ENCODE measurements around the gene HLF.

The HLF gene

DNA sequence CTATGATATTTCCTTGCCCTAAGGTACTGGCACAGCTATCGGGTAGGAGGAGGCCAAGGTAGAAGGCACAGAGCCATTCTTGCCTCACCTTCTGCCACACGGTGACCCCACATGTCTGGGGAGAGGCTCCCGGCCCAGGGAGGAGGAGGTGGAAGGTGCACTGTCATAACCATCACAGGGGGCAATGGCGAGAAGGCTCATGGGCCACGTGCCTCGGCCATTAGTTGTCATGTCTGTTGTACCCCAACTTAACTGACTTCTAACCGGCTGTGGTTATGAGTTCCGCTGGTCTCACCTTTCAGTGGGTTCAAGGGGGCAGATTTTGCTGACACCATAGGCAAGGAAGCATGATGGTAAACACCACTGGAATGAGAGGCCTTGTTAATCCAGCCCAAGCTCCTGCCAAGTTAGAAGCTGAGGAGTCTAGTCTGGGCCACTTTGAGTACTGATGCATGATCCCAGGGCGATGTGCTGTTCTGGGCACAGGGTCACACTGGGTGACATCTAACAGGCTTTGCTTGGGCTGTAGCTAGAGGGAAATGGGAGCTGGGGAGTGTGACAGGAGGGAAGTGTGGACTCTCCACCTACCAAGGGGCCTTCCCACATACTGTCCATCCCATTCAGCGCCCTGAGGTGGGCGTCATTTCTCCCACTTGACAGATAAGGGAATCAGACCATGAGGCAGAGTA lies 39.6 kb downstream of the HLF start:
- H3K27ac ChIP-seq, result no peak overlapping the region

DNA sequence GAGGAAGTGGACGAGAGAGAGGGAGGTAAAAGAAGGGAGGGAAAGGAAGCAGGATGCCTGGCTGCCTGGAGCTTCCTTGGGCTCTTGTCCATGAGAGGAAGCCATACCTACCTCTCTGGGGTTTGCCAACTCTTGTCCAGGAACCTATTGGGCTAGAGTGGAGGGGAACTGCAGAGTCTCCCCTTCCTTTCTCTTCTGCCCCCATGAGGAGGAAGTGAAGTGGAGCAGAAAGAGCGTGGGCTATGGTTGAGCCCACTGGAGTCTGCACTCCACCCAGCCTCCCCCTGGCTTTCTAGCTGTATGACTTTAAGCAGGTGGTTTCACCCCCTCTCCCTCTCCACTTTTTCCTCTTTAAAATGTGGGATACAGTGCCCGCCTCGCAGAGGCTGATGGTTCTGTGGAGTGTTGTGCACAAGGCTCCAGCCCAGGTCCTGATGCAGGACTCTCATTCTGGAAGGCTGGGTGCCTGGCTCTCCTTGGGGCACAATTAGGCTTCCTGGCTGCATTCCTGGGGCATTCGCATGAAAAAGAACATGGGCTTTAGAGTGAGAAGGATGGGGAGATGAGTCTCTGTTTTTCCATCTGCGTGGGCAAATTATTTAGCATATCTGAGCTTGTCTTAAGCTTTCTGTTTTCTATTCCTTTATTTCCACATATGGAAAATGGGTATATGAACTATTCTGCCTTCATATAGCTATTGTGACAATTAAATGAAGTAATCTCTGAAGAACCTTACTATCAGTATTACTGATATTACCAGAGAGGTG lies 40.7 kb downstream of the HLF start:
- Histone ChIP-seq H3K4me3 (ENCODE audit: low read depth in 1 of 2, low read length in 1 of 2) (no peak overlapping the region), H3K36me3 (no peaks in the 10 kb centered on the region), H3K9me3 (no peaks in the 10 kb centered on the region), H3K4me1 (ENCODE audit: control insufficient read depth in 1 of 2, insufficient read depth in 1 of 2, low read depth in 1 of 2, low read length in 1 of 2) (no peaks in the 10 kb centered on the region), H3K27ac (no peak overlapping the region), H3K27me3 (no peaks in the 10 kb centered on the region)
- TF ChIP-seq, protein P1, sequence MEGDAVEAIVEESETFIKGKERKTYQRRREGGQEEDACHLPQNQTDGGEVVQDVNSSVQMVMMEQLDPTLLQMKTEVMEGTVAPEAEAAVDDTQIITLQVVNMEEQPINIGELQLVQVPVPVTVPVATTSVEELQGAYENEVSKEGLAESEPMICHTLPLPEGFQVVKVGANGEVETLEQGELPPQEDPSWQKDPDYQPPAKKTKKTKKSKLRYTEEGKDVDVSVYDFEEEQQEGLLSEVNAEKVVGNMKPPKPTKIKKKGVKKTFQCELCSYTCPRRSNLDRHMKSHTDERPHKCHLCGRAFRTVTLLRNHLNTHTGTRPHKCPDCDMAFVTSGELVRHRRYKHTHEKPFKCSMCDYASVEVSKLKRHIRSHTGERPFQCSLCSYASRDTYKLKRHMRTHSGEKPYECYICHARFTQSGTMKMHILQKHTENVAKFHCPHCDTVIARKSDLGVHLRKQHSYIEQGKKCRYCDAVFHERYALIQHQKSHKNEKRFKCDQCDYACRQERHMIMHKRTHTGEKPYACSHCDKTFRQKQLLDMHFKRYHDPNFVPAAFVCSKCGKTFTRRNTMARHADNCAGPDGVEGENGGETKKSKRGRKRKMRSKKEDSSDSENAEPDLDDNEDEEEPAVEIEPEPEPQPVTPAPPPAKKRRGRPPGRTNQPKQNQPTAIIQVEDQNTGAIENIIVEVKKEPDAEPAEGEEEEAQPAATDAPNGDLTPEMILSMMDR (IDR thresholded peaks at IDR 0.05), result no peak

More for the DNA sequence above, 39.6 kb downstream of the HLF start:
- no peak overlapping the region for H3K4me3 ChIP-seq (ENCODE audit: low read depth in 1 of 2, low read length in 1 of 2)
- no peaks in the 10 kb centered on the region for H3K9me3 ChIP-seq
- TF ChIP-seq, protein P1 (IDR thresholded peaks at IDR 0.05), result no peak
- no peaks in the 10 kb centered on the region for H3K4me1 ChIP-seq (ENCODE audit: control insufficient read depth in 1 of 2, insufficient read depth in 1 of 2, low read depth in 1 of 2, low read length in 1 of 2)
- H3K27me3 ChIP-seq, result no peaks in the 10 kb centered on the region
- H3K36me3 ChIP-seq, result no peaks in the 10 kb centered on the region

DNA sequence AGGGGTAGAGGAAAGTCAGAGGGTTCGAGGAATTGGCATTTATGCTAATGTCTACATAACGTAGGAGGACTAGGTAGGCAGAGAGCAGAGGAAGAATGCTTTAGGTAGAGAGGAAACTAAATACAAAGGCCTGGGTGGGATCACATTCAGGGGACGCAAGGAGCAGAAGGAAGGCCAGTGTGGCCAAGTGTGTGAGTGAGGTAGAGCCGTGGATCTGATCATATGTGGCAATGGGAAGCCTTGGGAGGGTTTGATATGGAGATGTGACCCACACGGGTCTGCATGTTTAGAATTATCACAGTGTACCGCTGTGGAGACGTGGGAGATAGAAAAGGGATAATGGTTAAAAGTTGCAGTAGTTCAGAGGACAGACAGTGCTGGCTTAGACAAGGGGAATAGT lies 43.1 kb downstream of the HLF start:
- TF ChIP-seq, protein P1 (IDR thresholded peaks at IDR 0.05), result no peak

DNA sequence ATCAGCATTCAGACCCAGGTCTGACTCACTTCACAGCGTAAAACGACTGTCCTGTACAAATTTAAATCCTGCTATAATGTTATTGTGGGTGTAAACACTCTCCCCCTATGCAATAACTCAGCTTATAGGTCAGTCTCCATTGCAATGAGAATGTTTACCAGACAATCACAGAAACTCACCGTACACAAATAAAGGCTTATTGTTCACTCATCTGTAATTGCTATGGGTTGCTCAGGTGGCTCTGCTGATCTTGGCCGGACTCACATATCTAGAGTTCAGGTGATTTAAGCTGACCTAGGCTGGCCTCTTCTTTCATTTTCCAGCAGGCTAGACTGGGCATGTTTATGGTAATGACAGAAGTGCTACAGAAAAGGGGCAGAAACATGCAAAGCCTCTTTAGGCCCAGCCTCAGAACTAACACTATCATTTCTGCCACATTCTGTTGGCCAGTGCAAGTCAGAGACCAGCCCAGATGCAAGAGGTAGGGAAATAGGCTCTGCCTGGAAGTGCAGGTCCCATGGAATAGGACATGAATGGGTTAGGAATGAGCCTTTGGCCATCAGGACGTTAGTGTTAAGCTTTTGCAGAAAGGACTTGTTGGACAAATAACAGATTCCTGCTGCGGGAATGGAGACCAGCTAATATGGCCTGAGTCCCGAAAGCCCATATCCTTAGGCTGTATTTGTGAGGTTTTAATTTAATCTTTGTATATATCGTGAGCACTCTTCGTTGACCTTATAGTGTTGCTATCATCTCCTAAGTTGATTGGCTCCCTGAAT lies 44.0 kb downstream of the HLF start:
- TF ChIP-seq, protein P1 (IDR thresholded peaks at IDR 0.05), result no peak
- Histone ChIP-seq H3K36me3 (no peaks in the 10 kb centered on the region), H3K27ac (no peak overlapping the region), H3K9me3 (no peaks in the 10 kb centered on the region), H3K4me1 (ENCODE audit: control insufficient read depth in 1 of 2, insufficient read depth in 1 of 2, low read depth in 1 of 2, low read length in 1 of 2) (no peaks in the 10 kb centered on the region), H3K27me3 (no peaks in the 10 kb centered on the region), H3K4me3 (ENCODE audit: low read depth in 1 of 2, low read length in 1 of 2) (no peak overlapping the region)

More for the DNA sequence above, 43.1 kb downstream of the HLF start:
- no peak overlapping the region for H3K27ac ChIP-seq
- no peaks in the 10 kb centered on the region for H3K9me3 ChIP-seq
- H3K36me3 ChIP-seq, result no peaks in the 10 kb centered on the region
- no peak overlapping the region for H3K4me3 ChIP-seq (ENCODE audit: low read depth in 1 of 2, low read length in 1 of 2)
- H3K27me3 ChIP-seq, result no peaks in the 10 kb centered on the region
- H3K4me1 ChIP-seq (ENCODE audit: control insufficient read depth in 1 of 2, insufficient read depth in 1 of 2, low read depth in 1 of 2, low read length in 1 of 2), result no peaks in the 10 kb centered on the region

DNA sequence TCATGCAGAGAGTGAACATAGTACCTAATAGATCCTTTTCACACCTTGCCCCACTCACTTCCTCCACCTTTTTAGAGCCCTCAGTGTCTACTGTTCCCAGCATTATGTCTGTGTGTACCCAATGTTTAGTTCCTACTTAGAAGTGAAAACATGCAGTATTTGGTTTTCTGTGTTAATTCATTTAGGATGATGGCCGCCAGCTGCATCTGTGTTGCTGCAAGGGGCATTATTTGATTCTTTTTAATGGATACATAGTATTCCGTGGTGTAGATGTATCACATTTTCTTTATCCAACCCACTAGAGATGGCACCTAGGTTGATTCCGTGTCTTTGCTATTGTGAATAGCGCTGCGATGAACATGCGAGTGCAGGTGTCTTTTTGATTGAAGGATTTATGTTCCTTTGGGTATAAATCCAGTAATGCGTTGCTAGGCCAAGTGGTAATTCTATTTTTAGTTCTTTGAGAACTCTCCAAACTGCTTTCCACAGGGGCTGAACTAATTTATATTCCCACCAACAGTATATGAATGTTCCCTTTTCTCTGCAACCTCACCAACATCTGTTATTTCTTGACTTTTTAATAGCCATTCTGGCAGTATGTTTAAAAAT lies 47.1 kb downstream of the HLF start:
- TF ChIP-seq, protein P1 (IDR thresholded peaks at IDR 0.05), result no peak

More for the DNA sequence above, 47.1 kb downstream of the HLF start:
- no peak overlapping the region for H3K27ac ChIP-seq
- H3K4me1 ChIP-seq (ENCODE audit: control insufficient read depth in 1 of 2, insufficient read depth in 1 of 2, low read depth in 1 of 2, low read length in 1 of 2), result no peaks in the 10 kb centered on the region
- H3K36me3 ChIP-seq, result no peaks in the 10 kb centered on the region
- H3K27me3 ChIP-seq, result no peaks in the 10 kb centered on the region
- H3K4me3 ChIP-seq (ENCODE audit: low read depth in 1 of 2, low read length in 1 of 2), result no peak overlapping the region
- H3K9me3 ChIP-seq, result no peaks in the 10 kb centered on the region
